Measurements from ENCODE around the gene INPP4B.

- TF ChIP-seq EZH2 (IDR thresholded peaks at IDR 0.05; ENCODE audit: low read length, missing control alignments): no peak
- no peak for TF ChIP-seq CTCF (conservative IDR thresholded peaks at IDR 0.05 in 1 of 2, IDR thresholded peaks at IDR 0.05 in 1 of 2; ENCODE audit: low read depth in 1 of 2, low read length in 2 of 2)
Observed at GRCh38 chr4:142443469-142443868, 402.6 kb downstream of the INPP4B start.

All from fibroblast of lung (primary cell).